SK-N-SH treated with all-trans-retinoic acid at 6 μM for 48 hours (cell line): ENCODE results near the gene TSC22D4.

ENCODE experiments used
- ATAC-seq: fragments of 200-7000 bp; cut with Tn5 transposase; 3 replicates; pipeline ENCODE4 v1.9.1; 2020; ENCODE audit warnings: mild to moderate bottlenecking, moderate library complexity
- ARNTL ChIP-seq: fragments of 450-650 bp; formaldehyde crosslinking; IDR thresholded peaks from 2 replicates; pipeline ENCODE4 v1.5.0; 2020; ENCODE audit warnings: low read depth, mild to moderate bottlenecking, moderate library complexity, borderline replicate concordance
- BACH2 ChIP-seq: fragments of 250-450 bp; sonication (Bioruptor Pico); IDR thresholded peaks from 2 replicates; pipeline ENCODE4 v1.9.0; 2021; ENCODE audit warnings: mild to moderate bottlenecking, borderline replicate concordance
- CSDC2 ChIP-seq: fragments of 250-450 bp; sonication (Bioruptor Pico); IDR thresholded peaks from 2 replicates; pipeline ENCODE4 v1.5.0; 2020; ENCODE audit warnings: mild to moderate bottlenecking, moderate library complexity
- ESRRG ChIP-seq: fragments of 250-450 bp; sonication (Bioruptor Pico); IDR thresholded peaks from 2 replicates; pipeline ENCODE4 v1.6.1; 2021; ENCODE audit warnings: mild to moderate bottlenecking
- ISL1 ChIP-seq: fragments of 250-450 bp; sonication (Bioruptor Pico); IDR thresholded peaks from 2 replicates; pipeline ENCODE4 v2.1.2; 2022; ENCODE audit warnings: mild to moderate bottlenecking, moderate library complexity
- OSR1 ChIP-seq: fragments of 250-450 bp; sonication (Bioruptor Pico); IDR thresholded peaks from 2 replicates; pipeline ENCODE4 v1.8.0; 2022; ENCODE audit warnings: moderate library complexity, mild to moderate bottlenecking, inconsistent platforms
- PPARA ChIP-seq: fragments of 250-450 bp; sonication (Bioruptor Pico); IDR thresholded peaks from 2 replicates; pipeline ENCODE4 v1.5.0; 2020; ENCODE audit warnings: mild to moderate bottlenecking, borderline replicate concordance
- TCF4 ChIP-seq: fragments of 250-450 bp; sonication (Bioruptor Pico); IDR thresholded peaks from 2 replicates; pipeline ENCODE4 v1.8.0; 2021; ENCODE audit warnings: mild to moderate bottlenecking, moderate library complexity, borderline replicate concordance
- TOX ChIP-seq: fragments of 250-450 bp; sonication (Bioruptor Pico); IDR thresholded peaks from 2 replicates; pipeline ENCODE4 v1.8.0; 2021; ENCODE audit warnings: mild to moderate bottlenecking, moderate library complexity, borderline replicate concordance
- ZC3H10 ChIP-seq: fragments of 250-450 bp; sonication (Bioruptor Pico); IDR thresholded peaks from 2 replicates; pipeline ENCODE4 v1.5.1; 2021; ENCODE audit warnings: mild to moderate bottlenecking, moderate library complexity
- ZFP3 ChIP-seq: fragments of 250-450 bp; sonication (Bioruptor Pico); IDR thresholded peaks from 2 replicates; pipeline ENCODE4 v1.5.0; 2020; ENCODE audit warnings: mild to moderate bottlenecking, moderate library complexity
- ZFP30 ChIP-seq: fragments of 450-650 bp; formaldehyde crosslinking; IDR thresholded peaks from 2 replicates; pipeline ENCODE4 v1.5.0; 2022; ENCODE audit warnings: mild to moderate bottlenecking, moderate library complexity
- ZNF565 ChIP-seq: fragments of 450-650 bp; formaldehyde crosslinking; conservative IDR thresholded peaks from 2 replicates; pipeline ENCODE4 v1.5.0; 2020; ENCODE audit warnings: low read depth, mild to moderate bottlenecking, moderate library complexity
- ZNF70 ChIP-seq: fragments of 450-650 bp; formaldehyde crosslinking; IDR thresholded peaks from 2 replicates; pipeline ENCODE4 v1.5.0; 2020; ENCODE audit warnings: mild to moderate bottlenecking, moderate library complexity
- ZNF8 ChIP-seq: fragments of 450-650 bp; formaldehyde crosslinking; IDR thresholded peaks from 2 replicates; pipeline ENCODE4 v1.5.0; 2020; ENCODE audit warnings: mild to moderate bottlenecking, moderate library complexity
- TF ChIP-seq, protein P1 (sequence below): fragments of 250-450 bp; sonication (Bioruptor Pico); IDR thresholded peaks from 2 replicates; pipeline ENCODE4 v1.8.0; 2021; ENCODE audit warnings: low read depth, mild to moderate bottlenecking, moderate library complexity, borderline replicate concordance
- TF ChIP-seq, protein P2 (sequence below): fragments of 250-450 bp; sonication (Bioruptor Pico); IDR thresholded peaks from 2 replicates; pipeline ENCODE4 v1.8.0; 2020; ENCODE audit warnings: mild to moderate bottlenecking, moderate library complexity, borderline replicate concordance
- TF ChIP-seq, protein P3 (sequence below): fragments of 250-450 bp; sonication (Bioruptor Pico); IDR thresholded peaks from 2 replicates; pipeline ENCODE4 v1.5.0; 2020; ENCODE audit warnings: mild to moderate bottlenecking, moderate library complexity
- TF ChIP-seq, protein P4 (sequence below): fragments of 250-450 bp; sonication (Bioruptor Pico); IDR thresholded peaks from 2 replicates; pipeline ENCODE4 v1.5.1; 2021; ENCODE audit warnings: mild to moderate bottlenecking, moderate library complexity

The TSC22D4 gene

DNA sequence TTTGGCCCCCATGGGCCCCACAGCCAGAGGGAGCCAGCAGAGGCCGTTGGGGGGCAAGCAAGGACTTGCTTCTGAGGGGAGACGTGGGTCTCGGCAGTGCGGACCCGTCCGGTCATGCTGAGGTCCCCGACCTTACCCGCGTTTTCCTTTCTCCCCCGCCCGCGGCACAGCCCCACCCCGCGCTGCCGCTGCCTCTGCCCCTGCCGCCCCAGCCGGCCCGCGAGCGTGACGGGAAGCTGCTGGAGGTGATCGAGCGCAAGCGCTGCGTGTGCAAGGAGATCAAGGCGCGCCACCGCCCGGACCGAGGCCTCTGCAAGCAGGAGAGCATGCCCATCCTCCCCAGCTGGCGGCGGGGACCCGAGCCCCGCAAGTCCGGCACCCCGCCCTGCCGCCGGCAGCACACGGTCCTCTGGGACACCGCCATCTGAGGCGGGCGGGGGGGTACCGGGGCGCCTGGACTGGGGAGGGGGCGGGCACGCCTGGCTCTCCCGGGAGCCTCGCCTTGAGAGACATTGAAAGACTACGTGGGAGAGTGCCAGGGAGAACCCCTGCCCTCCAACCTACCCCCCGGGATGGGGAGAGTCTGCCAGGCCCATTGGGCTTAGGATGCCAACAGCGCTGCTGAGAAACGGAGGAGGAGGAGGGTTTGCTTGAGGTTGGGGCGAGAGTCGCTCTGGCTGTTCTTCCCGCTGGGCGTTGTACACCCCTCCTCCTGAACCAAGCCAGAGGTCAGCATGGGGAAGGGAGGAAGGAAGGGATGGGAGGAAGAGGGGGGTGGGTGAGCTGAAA lies 14.7 kb upstream of the TSC22D4 start:
- no peak for TF ChIP-seq TOX (CRISPR knock-in tag)
- TF ChIP-seq PPARA = no peak
- TF ChIP-seq ISL1 (CRISPR knock-in tag) = no peak
- no peak for TF ChIP-seq ZC3H10
- no peak for TF ChIP-seq ZFP3 (CRISPR knock-in tag)
- TF ChIP-seq ZNF565 (CRISPR knock-in tag) = no peak
- no peak for TF ChIP-seq ZNF8 (CRISPR knock-in tag)
- TF ChIP-seq, protein P1, sequence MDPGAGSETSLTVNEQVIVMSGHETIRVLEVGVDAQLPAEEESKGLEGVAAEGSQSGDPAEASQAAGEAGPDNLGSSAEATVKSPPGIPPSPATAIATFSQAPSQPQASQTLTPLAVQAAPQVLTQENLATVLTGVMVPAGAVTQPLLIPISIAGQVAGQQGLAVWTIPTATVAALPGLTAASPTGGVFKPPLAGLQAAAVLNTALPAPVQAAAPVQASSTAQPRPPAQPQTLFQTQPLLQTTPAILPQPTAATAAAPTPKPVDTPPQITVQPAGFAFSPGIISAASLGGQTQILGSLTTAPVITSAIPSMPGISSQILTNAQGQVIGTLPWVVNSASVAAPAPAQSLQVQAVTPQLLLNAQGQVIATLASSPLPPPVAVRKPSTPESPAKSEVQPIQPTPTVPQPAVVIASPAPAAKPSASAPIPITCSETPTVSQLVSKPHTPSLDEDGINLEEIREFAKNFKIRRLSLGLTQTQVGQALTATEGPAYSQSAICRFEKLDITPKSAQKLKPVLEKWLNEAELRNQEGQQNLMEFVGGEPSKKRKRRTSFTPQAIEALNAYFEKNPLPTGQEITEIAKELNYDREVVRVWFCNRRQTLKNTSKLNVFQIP (CRISPR knock-in tag) = no peak
- TF ChIP-seq ZFP30 = no peak
- TF ChIP-seq, protein P2, sequence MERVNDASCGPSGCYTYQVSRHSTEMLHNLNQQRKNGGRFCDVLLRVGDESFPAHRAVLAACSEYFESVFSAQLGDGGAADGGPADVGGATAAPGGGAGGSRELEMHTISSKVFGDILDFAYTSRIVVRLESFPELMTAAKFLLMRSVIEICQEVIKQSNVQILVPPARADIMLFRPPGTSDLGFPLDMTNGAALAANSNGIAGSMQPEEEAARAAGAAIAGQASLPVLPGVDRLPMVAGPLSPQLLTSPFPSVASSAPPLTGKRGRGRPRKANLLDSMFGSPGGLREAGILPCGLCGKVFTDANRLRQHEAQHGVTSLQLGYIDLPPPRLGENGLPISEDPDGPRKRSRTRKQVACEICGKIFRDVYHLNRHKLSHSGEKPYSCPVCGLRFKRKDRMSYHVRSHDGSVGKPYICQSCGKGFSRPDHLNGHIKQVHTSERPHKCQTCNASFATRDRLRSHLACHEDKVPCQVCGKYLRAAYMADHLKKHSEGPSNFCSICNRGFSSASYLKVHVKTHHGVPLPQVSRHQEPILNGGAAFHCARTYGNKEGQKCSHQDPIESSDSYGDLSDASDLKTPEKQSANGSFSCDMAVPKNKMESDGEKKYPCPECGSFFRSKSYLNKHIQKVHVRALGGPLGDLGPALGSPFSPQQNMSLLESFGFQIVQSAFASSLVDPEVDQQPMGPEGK (CRISPR knock-in tag) = no peak
- no peak for TF ChIP-seq TCF4 (CRISPR knock-in tag)
- no peak for TF ChIP-seq OSR1
- no peak for TF ChIP-seq ZNF70 (CRISPR knock-in tag)
- no peak for TF ChIP-seq CSDC2 (CRISPR knock-in tag)
- TF ChIP-seq BACH2 (CRISPR knock-in tag) = no peak
- ATAC-seq = no peak

DNA sequence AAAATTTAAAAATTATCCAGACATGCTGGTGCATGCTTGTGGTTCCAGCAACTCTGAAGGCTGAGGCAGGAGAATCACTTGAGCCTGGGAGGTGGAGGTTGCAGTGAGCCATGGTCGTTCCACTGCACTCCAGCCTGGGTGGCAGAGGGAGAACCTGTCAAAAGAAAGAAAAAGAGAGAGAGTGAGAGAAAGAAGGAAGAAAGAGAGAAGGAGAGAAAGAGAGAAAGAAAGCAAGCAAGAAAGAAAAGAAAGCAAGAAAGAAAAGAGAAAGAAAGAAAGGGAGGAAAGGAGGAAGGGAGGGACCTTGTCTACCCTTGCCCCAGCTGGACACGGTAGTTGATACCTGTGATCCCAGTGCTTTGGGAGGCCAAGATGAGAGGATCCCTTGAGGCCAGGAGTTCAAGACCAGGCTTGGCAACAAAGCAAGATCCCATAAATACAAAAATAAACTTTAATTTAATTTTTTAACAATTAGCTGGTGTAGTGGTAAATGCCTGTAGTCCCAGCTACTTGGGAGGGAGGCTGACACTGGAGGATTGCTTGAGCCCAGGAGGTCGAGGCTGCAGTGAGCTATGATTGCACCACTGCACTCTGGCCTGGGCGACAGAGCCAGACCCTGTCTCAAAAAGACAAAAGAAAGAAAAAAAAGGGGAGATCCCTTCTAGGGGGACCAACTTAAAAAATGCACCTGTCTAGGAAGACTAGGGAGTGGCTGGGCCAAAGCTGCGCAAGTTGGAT lies 13.9 kb upstream of the TSC22D4 start:
- no peak for ATAC-seq
- TF ChIP-seq ESRRG (no peak), ARNTL (no peak), ZNF565 (CRISPR knock-in tag) (no peak)
- TF ChIP-seq, protein P3, sequence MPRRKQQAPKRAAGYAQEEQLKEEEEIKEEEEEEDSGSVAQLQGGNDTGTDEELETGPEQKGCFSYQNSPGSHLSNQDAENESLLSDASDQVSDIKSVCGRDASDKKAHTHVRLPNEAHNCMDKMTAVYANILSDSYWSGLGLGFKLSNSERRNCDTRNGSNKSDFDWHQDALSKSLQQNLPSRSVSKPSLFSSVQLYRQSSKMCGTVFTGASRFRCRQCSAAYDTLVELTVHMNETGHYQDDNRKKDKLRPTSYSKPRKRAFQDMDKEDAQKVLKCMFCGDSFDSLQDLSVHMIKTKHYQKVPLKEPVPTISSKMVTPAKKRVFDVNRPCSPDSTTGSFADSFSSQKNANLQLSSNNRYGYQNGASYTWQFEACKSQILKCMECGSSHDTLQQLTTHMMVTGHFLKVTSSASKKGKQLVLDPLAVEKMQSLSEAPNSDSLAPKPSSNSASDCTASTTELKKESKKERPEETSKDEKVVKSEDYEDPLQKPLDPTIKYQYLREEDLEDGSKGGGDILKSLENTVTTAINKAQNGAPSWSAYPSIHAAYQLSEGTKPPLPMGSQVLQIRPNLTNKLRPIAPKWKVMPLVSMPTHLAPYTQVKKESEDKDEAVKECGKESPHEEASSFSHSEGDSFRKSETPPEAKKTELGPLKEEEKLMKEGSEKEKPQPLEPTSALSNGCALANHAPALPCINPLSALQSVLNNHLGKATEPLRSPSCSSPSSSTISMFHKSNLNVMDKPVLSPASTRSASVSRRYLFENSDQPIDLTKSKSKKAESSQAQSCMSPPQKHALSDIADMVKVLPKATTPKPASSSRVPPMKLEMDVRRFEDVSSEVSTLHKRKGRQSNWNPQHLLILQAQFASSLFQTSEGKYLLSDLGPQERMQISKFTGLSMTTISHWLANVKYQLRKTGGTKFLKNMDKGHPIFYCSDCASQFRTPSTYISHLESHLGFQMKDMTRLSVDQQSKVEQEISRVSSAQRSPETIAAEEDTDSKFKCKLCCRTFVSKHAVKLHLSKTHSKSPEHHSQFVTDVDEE = no peak

DNA sequence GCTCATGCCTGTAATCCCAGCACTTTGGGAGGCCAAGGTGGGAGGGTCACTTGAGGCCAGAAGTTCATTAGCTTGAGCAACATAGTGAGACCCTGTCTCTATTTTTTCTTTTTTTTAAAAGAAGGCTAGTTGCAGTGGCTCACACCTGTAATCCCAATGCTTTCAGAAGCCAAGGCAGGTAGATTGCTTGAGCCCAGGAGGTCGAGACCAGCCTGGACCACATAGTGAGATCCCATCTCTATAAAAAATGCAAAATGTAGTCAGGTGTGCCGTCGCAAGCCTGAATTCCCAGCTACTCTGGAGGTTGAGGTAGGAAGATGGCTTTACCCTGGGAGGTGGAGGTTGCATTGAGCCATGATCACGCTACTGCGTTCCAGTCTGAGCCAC lies 12.2 kb upstream of the TSC22D4 start:
- TF ChIP-seq, protein P3 = no peak
- TF ChIP-seq ZNF565 (CRISPR knock-in tag) (no peak), ZNF8 (CRISPR knock-in tag) (no peak), ARNTL (no peak), TCF4 (CRISPR knock-in tag) (no peak)
- TF ChIP-seq, protein P4, sequence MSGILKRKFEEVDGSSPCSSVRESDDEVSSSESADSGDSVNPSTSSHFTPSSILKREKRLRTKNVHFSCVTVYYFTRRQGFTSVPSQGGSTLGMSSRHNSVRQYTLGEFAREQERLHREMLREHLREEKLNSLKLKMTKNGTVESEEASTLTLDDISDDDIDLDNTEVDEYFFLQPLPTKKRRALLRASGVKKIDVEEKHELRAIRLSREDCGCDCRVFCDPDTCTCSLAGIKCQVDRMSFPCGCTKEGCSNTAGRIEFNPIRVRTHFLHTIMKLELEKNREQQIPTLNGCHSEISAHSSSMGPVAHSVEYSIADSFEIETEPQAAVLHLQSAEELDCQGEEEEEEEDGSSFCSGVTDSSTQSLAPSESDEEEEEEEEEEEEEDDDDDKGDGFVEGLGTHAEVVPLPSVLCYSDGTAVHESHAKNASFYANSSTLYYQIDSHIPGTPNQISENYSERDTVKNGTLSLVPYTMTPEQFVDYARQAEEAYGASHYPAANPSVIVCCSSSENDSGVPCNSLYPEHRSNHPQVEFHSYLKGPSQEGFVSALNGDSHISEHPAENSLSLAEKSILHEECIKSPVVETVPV (CRISPR knock-in tag) = no peak
- ATAC-seq = no peak
